K562 (cell line): ENCODE measurements around the gene RSRC1. TPM values are rescaled to one million over a fixed set of nuclear protein-coding genes. Genes with fewer than 3 reads are reported as not detected.

Experiments used
- ATAC-seq: fragments of 200-7000 bp; cut with Tn5 transposase; 3 replicates; pipeline ENCODE4 v1.9.1; 2020; ENCODE audit warnings: moderate library complexity
- BruUV-seq: library from RNA; stranded (reverse); fragments of 400-500 nt; replicated peaks from 2 replicates; lab custom pipeline; 2021; lab: Mats Ljungman, UMichigan
- CTCF ChIA-PET: fragments of 300-600 bp; formaldehyde crosslinking; extraction: SDS; loops from one replicate; lab custom pipeline; 2021; ENCODE audit warnings: low intra/inter-chr PET ratio; lab: Yijun Ruan, JAX
- POLR2A ChIA-PET: fragments of 300-600, 350-650 bp; sonication (Branson Sonifier 250); formaldehyde crosslinking; extraction: SDS; loops from one replicate; lab custom pipeline; 2021; ENCODE audit warnings: antibody characterized with exemption, inconsistent platforms; lab: Yijun Ruan, JAX
- DNase-seq, 4 experiments: peaks; one replicate each; pipeline versions ENCODE4 v3.0.0 to v3.0.0-alpha.2; 2011 to 2018; ENCODE audit warnings: low spot score in 3 of 4, mixed read lengths in 3 of 4; ENCODE audit errors: extremely low read depth in 1 of 4
- FAIRE-seq: peaks from 2 replicates; lab custom pipeline; 2011; peaks lifted over from hg19 to GRCh38; lab: Jason Lieb, UNC
- H2AFZ ChIP-seq: 2 replicates; pipeline ENCODE4 v1.6.0; 2011; ENCODE audit warnings: low read depth, low read length, control low read depth, inconsistent platforms
- H3K27ac ChIP-seq: fragments of 200-600 bp; 3 replicates; pipeline ENCODE4 v1.8.0; 2011; ENCODE audit warnings: low read depth, mild to moderate bottlenecking, control low read depth, inconsistent platforms, low read length, moderate library complexity, mixed read lengths; ENCODE audit errors: extremely low read depth
- H3K27me3 ChIP-seq, 2 experiments: fragments of 300-600 bp in 1 of 2; 2 replicates in 1 of 2; 3 replicates in 1 of 2; pipeline versions ENCODE4 v1.6.0 to v1.8.0; 2011; ENCODE audit warnings: inconsistent platforms in 2 of 2, low read length in 2 of 2, mild to moderate bottlenecking in 1 of 2, mixed read lengths in 1 of 2, moderate library complexity in 1 of 2; ENCODE audit not compliant: control insufficient read depth in 2 of 2, insufficient read depth in 2 of 2
- H3K36me3 ChIP-seq: fragments of 300-600 bp; 3 replicates; pipeline ENCODE4 v1.8.0; 2011; ENCODE audit warnings: mild to moderate bottlenecking, low read length, inconsistent platforms; ENCODE audit not compliant: control insufficient read depth, insufficient read depth
- H3K4me1 ChIP-seq, 2 experiments: fragments of 200-600 bp in 1 of 2; replicated peaks in 1 of 2; 2 replicates in 1 of 2; 3 replicates in 1 of 2; pipeline versions ENCODE4 v1.5.1 to v1.8.0; 2011; ENCODE audit warnings: inconsistent platforms in 2 of 2, low read length in 2 of 2, mild to moderate bottlenecking in 1 of 2, mixed read lengths in 1 of 2, moderate library complexity in 1 of 2; ENCODE audit not compliant: control insufficient read depth in 2 of 2, insufficient read depth in 2 of 2
- H3K4me2 ChIP-seq: 2 replicates; pipeline ENCODE4 v1.6.1; 2011; ENCODE audit warnings: low read length, control low read depth, inconsistent platforms, mixed read lengths; ENCODE audit not compliant: insufficient read depth
- H3K4me3 ChIP-seq: fragments of 200-600 bp; sonication (generic), shearing (Covaris generic); 2 replicates; pipeline ENCODE4 v1.5.1; 2016; ENCODE audit warnings: control low read depth, inconsistent platforms
- H3K79me2 ChIP-seq: fragments of 200-600 bp; 3 replicates; pipeline ENCODE4 v1.8.0; 2011; ENCODE audit warnings: low read length, inconsistent platforms; ENCODE audit not compliant: control insufficient read depth, insufficient read depth
- H3K9ac ChIP-seq, 2 experiments: 2 replicates each; pipeline versions ENCODE4 v1.6.0 to v1.6.1; 2011; ENCODE audit warnings: low read depth in 2 of 2, low read length in 2 of 2, control low read depth in 1 of 2, inconsistent platforms in 1 of 2, mild to moderate bottlenecking in 1 of 2, mixed read lengths in 1 of 2; ENCODE audit not compliant: insufficient read depth in 1 of 2
- H3K9me1 ChIP-seq: one replicate; pipeline ENCODE4 v1.6.0; 2011; ENCODE audit warnings: inconsistent platforms, mild to moderate bottlenecking, low read length, moderate library complexity; ENCODE audit not compliant: control insufficient read depth, insufficient read depth
- H3K9me3 ChIP-seq: replicated peaks from 2 replicates; pipeline ENCODE4 v1.5.1; 2011; ENCODE audit warnings: low read depth, low read length, inconsistent platforms; ENCODE audit not compliant: control insufficient read depth, insufficient read depth
- H4K20me1 ChIP-seq: replicated peaks from 2 replicates; pipeline ENCODE4 v1.6.1; 2011; ENCODE audit warnings: low read length, inconsistent platforms, mixed read lengths; ENCODE audit not compliant: control insufficient read depth, insufficient read depth
- ELK1 ChIP-seq: sonication (generic); formaldehyde crosslinking; IDR thresholded peaks from 2 replicates; pipeline ENCODE4 v1.8.1; 2022; ENCODE audit warnings: missing genetic modification reagents
- HMBOX1 ChIP-seq: sonication (generic); IDR thresholded peaks from 2 replicates; pipeline ENCODE4 v1.6.1; 2016
- MED1 ChIP-seq: sonication (generic); formaldehyde crosslinking; IDR thresholded peaks from 2 replicates; pipeline ENCODE4 v1.8.1; 2023; ENCODE audit warnings: missing genetic modification reagents, borderline replicate concordance
- NELFE ChIP-seq: IDR thresholded peaks from 2 replicates; pipeline ENCODE4 v1.6.1; 2011; ENCODE audit warnings: mild to moderate bottlenecking; ENCODE audit not compliant: insufficient read depth, insufficient read length
- TRIM25 ChIP-seq: fragments of 450-650 bp; IDR thresholded peaks from 2 replicates; pipeline ENCODE4 v1.7.0; 2016; ENCODE audit warnings: borderline replicate concordance
- ZNF239 ChIP-seq: fragments of 250-450 bp; sonication (Bioruptor Pico); IDR thresholded peaks from 2 replicates; pipeline ENCODE4 v1.4.0; 2020; ENCODE audit warnings: mild to moderate bottlenecking
- WGBS: fragments of 100-300 bp; shearing (Covaris generic); methylation state at CpG from one replicate; pipeline ENCODE4 v1.1.6; 2016; ENCODE audit warnings: low coverage, mixed read lengths; ENCODE audit not compliant: insufficient coverage; ENCODE audit errors: missing lambda C conversion rate; 5-methylcytosine and 5-hydroxymethylcytosine counted together
- in situ Hi-C: fragments of 300-500 bp; cut with MboI; formaldehyde crosslinking; loops from 4 replicates; pipeline ENCODE4 v1.15.0; 2018; ENCODE audit warnings: inconsistent platforms, mixed read lengths
- intact Hi-C: fragments of 100-400 bp; cut with micrococcal nuclease; formaldehyde crosslinking; loops from 2 replicates; pipeline ENCODE4 v1.14.2; 2022
- polyA plus RNA-seq, 8 experiments: library from polyadenylated mRNA; depleted of rRNA in 4 of 8; stranded (reverse) in 5 of 8; unstranded in 3 of 8; fragments of >200 nt; fragmentation: Nextera tagmentation in 2 of 8; fragmentation: Illumina TruSeq in 1 of 8; extraction: Ambion mirVana in 2 of 8; extraction: Trizol in 1 of 8; gene quantifications; 2 replicates each; pipeline versions ENCODE4 v1.2.1 to v1.2.3, GENCODE V29; 2011 to 2014; ENCODE audit warnings: inconsistent platforms in 1 of 8, missing spikeins in 1 of 8
- total RNA-seq, 7 experiments: library from RNA; depleted of rRNA in 6 of 7; stranded (reverse); fragments of >200 nt in 6 of 7; fragmentation: Illumina TruSeq in 2 of 7; extraction: Trizol in 2 of 7; gene quantifications; 2 replicates each; pipeline versions ENCODE4 v1.2.1 to v1.2.3, GENCODE V29; 2011 to 2021; ENCODE audit warnings: low replicate concordance in 1 of 7
- TF ChIP-seq, protein P1 (sequence below), 2 experiments: fragments of 450-650 bp in 1 of 2; IDR thresholded peaks; 2 replicates each; pipeline ENCODE4 v1.6.1; 2011 to 2017; ENCODE audit warnings: low read depth in 2 of 2, antibody characterized with exemption in 1 of 2, borderline replicate concordance in 1 of 2, low read length in 1 of 2, mild to moderate bottlenecking in 1 of 2, mixed read lengths in 1 of 2; ENCODE audit not compliant: control insufficient read depth in 1 of 2
- TF ChIP-seq, protein P2 (sequence below): fragments of 250-450 bp; sonication (Bioruptor Pico); IDR thresholded peaks from 2 replicates; pipeline ENCODE4 v1.4.0; 2020; ENCODE audit warnings: mild to moderate bottlenecking, moderate library complexity

The RSRC1 gene
- total and polyA plus RNA-seq, 9 of the 15 experiments (the other 6 are each of a cell fraction or from before 2014, with no cell fraction given), result 19.3 to 128 (median 75.5) TPM

GRCh38 chr3:158205324-158205723 is 95.4 kb downstream of the RSRC1 start (continued):
- TF ChIP-seq, protein P1, sequence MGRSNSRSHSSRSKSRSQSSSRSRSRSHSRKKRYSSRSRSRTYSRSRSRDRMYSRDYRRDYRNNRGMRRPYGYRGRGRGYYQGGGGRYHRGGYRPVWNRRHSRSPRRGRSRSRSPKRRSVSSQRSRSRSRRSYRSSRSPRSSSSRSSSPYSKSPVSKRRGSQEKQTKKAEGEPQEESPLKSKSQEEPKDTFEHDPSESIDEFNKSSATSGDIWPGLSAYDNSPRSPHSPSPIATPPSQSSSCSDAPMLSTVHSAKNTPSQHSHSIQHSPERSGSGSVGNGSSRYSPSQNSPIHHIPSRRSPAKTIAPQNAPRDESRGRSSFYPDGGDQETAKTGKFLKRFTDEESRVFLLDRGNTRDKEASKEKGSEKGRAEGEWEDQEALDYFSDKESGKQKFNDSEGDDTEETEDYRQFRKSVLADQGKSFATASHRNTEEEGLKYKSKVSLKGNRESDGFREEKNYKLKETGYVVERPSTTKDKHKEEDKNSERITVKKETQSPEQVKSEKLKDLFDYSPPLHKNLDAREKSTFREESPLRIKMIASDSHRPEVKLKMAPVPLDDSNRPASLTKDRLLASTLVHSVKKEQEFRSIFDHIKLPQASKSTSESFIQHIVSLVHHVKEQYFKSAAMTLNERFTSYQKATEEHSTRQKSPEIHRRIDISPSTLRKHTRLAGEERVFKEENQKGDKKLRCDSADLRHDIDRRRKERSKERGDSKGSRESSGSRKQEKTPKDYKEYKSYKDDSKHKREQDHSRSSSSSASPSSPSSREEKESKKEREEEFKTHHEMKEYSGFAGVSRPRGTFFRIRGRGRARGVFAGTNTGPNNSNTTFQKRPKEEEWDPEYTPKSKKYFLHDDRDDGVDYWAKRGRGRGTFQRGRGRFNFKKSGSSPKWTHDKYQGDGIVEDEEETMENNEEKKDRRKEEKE (IDR thresholded peaks at IDR 0.05; ENCODE audit: borderline replicate concordance in 1 of 2, control insufficient read depth in 1 of 2, low read depth in 2 of 2, low read length in 1 of 2), result no peak
- no peak for TF ChIP-seq ZNF239 (CRISPR knock-in tag)
- TF ChIP-seq MED1 (CRISPR knock-in tag), result no peak

GRCh38 chr3:158205994-158206393 is 96.1 kb downstream of the RSRC1 start:
- no TSS peak for BruUV-seq
- Histone ChIP-seq H3K4me2 (no peak overlapping the region), H3K4me3 (no peak overlapping the region), H3K27me3 (no peaks in the 10 kb centered on the region), H3K4me1 (no peaks in the 10 kb centered on the region), H3K9ac (no peak overlapping the region), H3K79me2 (peaks cover 6% of the 10 kb centered on the region; the same call in 1 of the 3 replicates), H3K9me1 (no peaks in the 10 kb centered on the region), H2AFZ (no peak overlapping the region), H4K20me1 (no peaks in the 10 kb centered on the region), H3K27ac (no peak overlapping the region), H3K36me3 (no peaks in the 10 kb centered on the region), H3K9me3 (peaks cover 4% of the 10 kb centered on the region; the same call in 1 of the 2 replicates)
- TF ChIP-seq TRIM25 (no peak), HMBOX1 (peak; percentile 54; the same call in 1 of the 2 replicates), NELFE (no peak), ELK1 (CRISPR knock-in tag) (no peak)
- TF ChIP-seq, protein P2, sequence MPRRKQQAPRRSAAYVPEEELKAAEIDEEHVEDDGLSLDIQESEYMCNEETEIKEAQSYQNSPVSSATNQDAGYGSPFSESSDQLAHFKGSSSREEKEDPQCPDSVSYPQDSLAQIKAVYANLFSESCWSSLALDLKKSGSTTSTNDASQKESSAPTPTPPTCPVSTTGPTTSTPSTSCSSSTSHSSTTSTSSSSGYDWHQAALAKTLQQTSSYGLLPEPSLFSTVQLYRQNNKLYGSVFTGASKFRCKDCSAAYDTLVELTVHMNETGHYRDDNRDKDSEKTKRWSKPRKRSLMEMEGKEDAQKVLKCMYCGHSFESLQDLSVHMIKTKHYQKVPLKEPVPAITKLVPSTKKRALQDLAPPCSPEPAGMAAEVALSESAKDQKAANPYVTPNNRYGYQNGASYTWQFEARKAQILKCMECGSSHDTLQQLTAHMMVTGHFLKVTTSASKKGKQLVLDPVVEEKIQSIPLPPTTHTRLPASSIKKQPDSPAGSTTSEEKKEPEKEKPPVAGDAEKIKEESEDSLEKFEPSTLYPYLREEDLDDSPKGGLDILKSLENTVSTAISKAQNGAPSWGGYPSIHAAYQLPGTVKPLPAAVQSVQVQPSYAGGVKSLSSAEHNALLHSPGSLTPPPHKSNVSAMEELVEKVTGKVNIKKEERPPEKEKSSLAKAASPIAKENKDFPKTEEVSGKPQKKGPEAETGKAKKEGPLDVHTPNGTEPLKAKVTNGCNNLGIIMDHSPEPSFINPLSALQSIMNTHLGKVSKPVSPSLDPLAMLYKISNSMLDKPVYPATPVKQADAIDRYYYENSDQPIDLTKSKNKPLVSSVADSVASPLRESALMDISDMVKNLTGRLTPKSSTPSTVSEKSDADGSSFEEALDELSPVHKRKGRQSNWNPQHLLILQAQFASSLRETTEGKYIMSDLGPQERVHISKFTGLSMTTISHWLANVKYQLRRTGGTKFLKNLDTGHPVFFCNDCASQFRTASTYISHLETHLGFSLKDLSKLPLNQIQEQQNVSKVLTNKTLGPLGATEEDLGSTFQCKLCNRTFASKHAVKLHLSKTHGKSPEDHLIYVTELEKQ (CRISPR knock-in tag), result no peak
- CTCF ChIA-PET, result no interaction called here
- ATAC-seq, result no peak
- in situ Hi-C loops (no loop called here), intact Hi-C loops (no loop called here)
- WGBS, result 81% methylated on average over 2 of the region's 2 CpGs
- POLR2A ChIA-PET, result interaction anchor here (0.9 kb wide), 1 partner anchor 7 kb away, joined by 3 read pairs; no protein-coding TSS in a partner anchor
- FAIRE-seq, result no peak
- no peak for DNase-seq
